Skeletal muscle cell (primary cell): ENCODE data around the gene MEGF9.
A peak's percentile ranks its signal among the peaks of the same experiment; 100 is the strongest.
"Not testable (repeated sequence)": the region's sequence is repeated elsewhere in the genome, so short reads cannot be mapped to it uniquely, and the experiment has no call there.

Experiments used
- DNase-seq: peaks from one replicate; pipeline ENCODE4 v3.0.0-alpha.2; 2010; ENCODE audit warnings: low read depth
- H3K4me3 ChIP-seq: 2 replicates; pipeline ENCODE4 v1.5.1; 2011; ENCODE audit warnings: low read depth, mild to moderate bottlenecking, control low read depth, low read length, moderate library complexity

The MEGF9 gene

DNA sequence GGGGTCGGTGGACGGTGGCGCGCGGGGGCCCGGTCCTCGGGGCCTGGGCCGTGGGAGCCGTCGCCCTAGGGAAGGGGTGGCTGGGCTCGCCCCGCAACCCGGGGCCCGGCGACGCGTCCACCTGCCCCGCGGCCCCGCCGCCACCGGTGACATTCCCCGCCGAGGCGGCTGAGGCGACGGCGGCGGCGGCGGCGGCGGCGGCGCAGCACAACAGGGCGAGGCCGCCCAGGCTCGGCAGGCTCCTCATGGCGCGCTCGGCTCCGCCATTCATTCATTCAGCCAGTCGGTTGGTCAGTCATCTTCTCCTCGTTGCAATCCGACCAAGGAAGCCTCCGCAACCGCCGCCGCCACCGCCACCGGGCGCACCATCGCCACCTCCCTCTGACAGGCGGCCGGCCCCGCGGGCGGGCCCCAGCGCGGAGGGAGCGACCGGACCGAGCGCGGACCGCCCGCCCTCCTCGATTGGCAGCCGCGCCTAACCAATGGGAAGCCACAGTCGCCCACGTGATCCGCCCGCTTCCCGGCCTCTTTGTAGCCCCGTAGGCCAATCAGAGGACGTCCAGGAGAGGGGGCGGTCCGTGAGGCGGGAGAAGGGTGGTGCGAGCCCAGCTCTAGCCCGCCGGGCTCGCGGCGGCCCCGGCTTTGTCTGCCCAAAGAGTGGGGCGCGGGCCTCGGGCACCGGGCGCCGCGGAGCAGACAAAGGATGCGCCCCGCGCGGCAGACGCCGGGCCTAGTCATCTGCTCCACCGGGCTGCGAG is at the start of gene MEGF9:
TSS of gene MEGF9 (minus strand) at position 383 of the 758 bp plus-strand sequence. CDS start at position 271, 112 bp downstream.
- H3K4me3 ChIP-seq: peak within 1 kb of the TSS; percentile 75
- peak; percentile 91 for DNase-seq

DNA sequence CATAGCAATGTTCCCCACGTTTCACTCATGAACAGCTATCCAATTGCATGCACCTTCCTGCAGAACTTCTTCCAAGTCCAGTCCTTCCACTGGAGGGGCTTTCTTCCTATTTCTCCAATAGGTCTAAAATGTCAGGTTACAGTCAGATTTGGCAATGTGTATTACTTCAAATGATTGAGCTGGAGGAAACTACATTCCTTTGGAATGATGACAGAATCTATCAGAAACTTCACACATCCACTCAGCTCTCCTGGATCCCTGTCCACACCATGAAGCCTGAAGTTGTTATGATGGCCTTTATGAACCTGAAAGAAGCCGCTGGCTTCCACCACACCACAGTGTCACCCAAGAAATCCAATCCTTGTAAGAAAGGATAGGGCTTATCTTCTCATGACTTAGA is 46.7 kb upstream of the MEGF9 start:
- no peak for DNase-seq
- H3K4me3 ChIP-seq: no peak overlapping the region

DNA sequence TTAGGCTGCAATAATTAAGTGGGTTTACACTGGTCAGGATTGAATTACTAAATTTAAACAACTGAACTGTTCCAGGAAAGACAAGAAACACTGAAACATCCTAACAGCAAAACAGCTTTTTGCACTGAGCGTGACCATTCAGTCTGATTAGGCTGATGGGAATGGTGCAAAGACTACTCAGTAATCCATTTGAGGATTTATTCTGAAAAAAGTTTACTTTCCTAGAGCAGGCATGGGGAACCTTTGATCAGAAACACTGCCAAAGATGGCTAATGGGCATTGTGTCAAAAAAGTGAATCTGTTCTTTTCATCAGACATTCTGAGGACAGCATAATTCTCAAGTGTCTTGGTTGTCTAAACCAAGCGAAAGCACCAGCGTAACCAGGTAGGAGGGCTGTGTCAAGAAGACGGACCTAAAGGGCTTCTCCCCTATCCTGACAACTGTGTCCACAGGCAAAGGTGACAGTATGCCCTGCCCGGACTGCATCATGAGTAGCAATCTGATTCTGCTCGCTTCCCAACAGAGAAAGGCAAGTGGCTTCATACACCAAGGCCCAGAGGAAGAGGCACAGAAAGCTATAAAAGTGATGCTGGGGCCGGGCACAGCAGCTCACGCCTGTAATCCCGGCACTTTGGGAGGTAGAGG is 45.6 kb upstream of the MEGF9 start:
- DNase-seq: no peak
- H3K4me3 ChIP-seq: no peak overlapping the region

DNA sequence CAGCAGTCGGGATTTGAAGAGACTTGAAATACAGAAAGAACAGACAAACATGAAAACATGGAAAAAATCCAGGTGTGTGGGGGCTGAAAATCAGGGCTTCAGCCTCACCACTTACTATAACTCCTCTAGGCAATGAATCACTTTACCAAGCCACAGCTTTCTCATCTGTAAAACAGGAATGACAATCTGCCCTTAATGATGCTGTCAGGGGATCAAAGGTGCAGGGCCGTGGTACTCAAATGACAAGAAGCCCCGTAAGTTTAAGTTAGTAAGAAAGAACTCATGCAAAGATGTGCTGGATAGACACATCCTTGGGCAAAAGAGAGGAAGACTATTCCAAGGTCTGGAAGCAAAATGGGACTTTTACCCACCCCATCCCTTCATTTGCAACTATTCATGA is 44.3 kb upstream of the MEGF9 start:
- H3K4me3 ChIP-seq: no peak overlapping the region
- no peak for DNase-seq

DNA sequence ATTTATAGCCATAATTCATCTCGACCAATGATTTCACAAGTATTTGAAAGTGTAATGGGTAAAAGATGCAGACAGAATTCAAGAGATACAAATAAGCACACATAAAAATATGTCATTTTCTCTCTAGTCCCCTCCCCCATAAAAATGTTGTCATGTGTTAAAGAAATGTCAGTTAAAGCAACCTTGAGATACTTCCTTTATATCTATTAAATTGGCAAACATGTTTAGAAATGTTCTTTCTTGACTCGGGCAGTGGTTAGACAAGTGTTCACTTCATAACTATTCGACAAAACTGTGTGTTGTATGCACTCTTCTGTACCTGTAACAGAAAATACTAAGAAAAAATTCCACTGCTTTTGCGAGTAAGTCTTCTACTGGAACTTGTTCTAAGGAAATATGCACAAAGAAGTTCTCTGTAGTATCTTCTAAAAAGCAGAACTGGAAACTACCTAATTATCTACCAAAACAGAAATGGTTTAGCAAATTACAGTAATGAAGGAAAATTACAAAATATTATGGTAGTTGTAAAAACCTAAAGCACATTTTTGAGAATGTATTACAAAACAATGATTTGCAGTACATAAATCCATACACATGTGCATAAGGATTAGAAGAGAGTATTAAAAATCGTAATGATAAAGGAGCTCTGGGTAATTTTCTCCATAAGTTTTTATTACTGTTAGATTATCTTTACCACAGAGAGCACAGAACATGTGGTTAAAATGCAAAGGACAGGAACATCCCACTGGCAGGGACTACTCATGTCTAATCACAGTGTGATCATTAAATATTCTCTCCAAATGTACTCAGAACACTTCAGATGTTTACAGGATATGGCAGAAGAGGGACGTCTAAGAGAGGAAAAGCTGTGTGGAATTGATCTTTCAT is 43.0 kb upstream of the MEGF9 start:
- DNase-seq: no peak
- no peak overlapping the region for H3K4me3 ChIP-seq

DNA sequence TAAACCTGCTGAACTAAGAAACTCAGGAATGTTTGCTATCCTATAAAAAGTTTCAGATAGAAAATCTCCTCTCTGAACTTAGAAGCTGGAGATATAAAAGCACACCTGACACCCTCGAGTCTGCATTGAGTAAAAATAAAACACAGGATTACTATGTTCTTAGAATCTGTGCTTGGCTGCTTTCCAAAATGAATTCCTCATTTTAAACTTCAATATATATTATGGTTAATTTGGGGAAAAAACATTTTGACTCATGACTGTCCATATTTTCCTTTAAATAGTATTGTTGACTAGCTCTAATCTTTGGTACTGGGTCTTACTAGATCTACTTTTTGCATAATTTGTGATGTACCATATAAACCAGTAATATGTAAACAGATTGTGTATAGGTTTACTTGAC is 42.3 kb upstream of the MEGF9 start:
- no peak for DNase-seq
- no peak overlapping the region for H3K4me3 ChIP-seq

DNA sequence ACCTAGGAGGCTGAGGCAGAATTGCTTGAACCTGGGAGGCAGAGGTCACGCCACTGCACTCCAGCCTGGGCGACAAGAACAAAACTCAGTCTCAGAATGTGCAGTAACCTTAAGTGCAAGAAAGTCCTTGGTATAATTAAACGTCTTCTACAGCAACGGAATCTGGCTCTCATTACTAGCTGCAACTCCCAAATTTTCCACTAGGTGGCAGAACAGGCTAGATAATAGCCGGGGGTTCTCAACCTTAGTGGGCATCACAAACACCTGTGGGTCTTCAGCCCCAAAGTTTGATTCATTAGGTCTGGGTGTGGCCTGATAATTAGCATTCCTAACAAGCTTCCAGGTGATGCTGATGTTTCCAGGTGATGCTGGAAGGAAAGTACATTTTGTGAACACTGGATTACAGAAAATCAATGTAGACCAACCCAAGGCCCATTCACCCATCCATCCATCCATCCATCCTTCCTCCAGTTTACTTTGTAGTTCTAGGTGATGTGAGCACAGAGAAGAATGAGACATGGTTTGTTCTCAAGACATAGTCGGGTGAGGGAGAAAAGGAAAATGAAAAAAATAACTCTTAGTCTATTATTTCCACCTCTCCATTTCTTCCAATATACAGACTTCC is 41.7 kb upstream of the MEGF9 start:
- no peak overlapping the region for H3K4me3 ChIP-seq
- DNase-seq: no peak

DNA sequence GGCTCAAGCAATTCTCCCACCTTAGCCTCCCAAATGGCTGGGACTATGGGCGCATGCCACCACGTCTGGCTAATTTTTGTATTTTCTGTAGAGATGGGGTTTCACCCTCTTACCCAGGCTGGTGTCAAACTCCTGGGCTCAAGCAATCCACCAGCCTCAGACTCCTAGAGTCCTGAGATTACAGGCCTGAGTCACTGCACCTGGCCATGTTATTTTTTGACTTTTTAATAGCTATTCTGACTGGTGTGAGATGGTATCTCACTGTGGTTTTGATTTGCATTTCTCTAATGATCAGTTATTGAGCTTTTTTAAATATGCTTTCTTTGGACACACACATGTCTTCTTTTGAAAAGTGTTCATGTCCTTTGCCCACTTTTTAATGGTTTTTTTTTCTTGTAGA is 40.8 kb upstream of the MEGF9 start:
- no peak for DNase-seq
- no peak overlapping the region for H3K4me3 ChIP-seq

DNA sequence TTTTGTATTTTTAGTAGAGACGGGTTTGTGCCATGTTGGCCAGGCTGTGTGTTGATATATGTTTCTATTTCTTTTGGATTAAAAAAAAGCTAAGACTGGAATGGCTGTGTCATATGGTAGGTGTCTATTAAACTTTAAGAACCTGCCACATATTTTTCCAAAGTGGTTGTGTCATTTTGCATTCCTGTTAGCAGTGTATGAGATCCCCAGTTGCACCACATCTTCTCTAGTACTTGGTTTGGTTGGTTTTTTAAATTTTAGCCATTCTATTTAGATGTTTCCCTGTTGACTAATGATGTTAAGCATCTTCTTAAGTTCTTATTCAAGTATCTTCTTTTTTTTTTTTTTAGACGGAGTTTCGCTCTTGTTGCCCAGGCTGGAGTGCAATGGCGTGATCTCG is 36.2 kb upstream of the MEGF9 start:
- DNase-seq: no peak
- H3K4me3 ChIP-seq: no peak overlapping the region

DNA sequence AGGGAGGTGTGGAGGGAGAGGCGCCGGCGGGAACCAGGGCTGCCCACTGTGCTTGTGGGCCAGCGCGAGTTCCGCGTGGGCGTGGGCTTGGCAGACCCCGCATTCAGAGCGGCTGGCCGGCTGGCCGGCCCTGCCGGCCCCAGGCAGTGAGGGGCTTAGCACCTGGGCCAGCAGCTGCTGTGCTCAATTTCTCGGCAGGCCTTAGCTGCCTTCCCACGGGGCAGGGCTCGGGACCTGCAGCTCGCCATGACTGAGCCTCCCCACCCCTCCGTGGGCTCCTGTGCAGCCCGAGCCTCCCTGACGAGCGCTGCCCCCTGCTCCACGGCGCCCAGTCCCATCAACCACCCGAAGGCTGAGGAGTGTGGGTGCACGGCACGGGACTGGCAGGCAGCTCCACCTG is 32.1 kb upstream of the MEGF9 start:
- not testable (repeated sequence) for DNase-seq, H3K4me3 ChIP-seq

DNA sequence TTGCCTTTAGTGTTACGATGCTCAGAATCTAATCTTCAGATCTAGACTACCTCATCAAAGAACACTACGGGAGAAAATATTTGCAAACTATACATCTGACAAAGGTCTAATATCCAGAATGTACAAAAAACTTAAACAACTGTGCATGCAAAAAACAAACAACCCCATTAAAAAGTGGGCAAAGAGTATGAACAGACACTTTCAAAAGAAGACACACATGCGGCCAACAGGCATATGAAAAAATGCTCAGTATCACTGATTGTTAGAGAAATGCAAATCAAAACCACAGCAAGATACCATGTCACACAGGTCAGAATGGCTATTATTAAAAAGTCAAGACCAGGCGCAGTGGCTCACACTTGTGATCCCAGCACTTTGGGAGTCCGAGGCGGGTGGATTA is 31.0 kb upstream of the MEGF9 start:
- no peak for DNase-seq
- no peak overlapping the region for H3K4me3 ChIP-seq

DNA sequence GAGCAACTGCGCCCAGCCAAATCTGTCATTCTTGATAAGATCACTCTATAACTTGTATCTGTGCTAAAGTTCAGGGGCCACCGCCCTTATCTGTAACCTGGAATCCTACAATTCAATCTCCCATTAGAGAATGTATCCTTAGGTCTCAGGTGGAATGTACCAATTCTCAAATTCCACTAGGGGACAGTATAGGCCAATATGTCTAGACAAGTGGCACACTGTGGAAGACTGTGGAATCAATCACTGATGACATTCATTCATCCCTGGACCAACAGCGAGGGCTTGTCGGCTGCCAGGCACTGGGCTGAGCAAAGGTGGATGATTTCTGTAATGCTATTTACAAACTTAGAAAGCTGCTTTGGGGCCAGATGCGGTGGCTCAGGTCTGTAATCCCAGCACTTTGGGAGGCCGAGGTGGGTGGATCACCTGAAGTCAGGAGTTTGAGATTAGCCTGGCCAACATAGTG is 28.7 kb upstream of the MEGF9 start:
- H3K4me3 ChIP-seq: no peak overlapping the region
- DNase-seq: no peak

DNA sequence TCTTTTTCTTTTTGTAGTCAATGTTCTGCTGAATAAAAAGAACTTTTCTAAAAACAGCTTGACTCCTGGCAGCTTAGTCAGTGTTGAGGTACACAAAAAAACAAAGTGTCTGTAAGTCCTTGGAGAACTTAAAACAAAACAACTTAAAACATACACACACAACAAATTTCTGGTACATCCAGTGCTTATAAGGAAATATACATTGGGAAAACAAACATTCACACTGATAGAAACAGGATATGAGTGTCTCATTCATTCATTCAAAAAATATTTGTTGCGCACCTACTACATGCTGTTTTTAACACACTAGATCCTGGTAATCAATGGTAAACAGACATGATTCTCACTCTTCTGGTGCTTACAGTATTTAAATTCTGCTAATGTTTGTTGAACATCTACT is 27.4 kb upstream of the MEGF9 start:
- H3K4me3 ChIP-seq: no peak overlapping the region
- DNase-seq: no peak

DNA sequence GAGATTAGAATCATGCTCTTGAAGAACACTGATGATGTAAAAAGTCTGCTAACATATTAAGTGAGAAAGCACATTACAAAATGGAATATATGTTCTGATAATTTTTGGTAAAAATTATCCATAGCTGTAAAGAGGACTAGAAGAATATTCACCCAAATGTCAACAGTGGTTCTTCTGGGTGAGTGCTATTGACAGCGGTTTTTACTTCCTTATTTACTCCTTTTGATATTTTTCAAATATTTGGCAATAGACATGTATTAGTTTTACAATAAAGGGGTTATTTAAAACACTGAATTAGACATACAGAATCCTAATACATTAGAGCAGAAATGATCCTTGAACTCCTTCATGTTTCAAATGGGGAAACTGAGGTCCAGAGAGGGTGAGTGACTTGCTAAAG is 26.9 kb upstream of the MEGF9 start:
- DNase-seq: no peak
- H3K4me3 ChIP-seq: no peak overlapping the region

DNA sequence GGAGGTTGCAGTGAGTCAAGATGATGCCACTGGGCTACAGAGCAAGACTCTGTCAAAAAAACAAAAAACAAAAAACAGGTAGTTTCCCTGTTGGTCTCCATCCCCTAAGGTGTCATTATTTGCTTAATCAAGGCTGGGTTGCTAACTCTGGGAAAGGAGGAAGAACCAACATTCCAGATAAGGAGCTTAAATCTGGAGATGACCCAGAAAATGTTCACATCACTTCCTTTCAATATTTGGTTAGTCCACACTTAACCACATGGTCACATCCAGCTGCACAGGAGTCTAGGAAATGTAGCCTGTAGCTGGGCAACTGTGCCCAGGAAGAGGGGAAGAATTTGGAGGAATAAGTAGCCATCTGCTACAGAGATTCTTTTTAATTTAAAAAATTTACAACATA is 25.9 kb upstream of the MEGF9 start:
- no peak overlapping the region for H3K4me3 ChIP-seq

DNA sequence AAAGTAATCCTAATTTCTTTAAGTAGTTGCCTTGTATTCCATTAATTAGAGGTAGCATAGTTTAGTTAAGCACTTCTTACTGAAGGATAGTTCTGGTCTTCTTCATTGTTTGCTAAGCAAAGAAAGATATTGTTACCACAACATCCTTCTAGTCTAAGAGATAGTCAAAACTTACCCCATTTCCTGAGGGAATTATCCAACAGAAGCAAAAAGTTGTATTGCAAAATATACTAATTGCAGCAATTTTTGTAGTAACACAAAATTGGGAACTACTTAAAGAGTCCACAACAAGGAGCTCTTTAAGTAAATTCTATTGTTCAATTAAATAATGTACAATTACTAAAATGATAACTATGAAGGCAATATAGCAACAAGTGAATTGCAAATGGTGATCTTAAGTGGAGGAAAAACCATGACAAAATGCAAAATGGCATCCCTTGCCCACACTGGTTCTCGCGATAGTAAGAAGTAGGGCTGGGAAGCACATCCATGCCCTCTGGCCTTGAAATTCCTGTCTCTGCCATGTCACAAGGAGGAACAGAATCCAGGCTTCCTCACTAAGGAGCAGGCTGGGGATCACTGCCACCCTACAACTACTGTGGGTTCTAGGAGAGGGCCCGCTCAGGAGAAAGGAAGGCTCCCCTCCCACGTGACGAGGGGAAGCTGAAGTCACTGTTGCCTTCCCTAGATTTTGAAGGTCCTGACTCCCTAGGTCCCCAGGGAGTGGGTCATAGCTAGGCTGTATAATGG is 23.3 kb upstream of the MEGF9 start:
- no peak for DNase-seq
- H3K4me3 ChIP-seq: no peak overlapping the region

More for the DNA sequence above, 25.9 kb upstream of the MEGF9 start:
- DNase-seq: no peak

DNA sequence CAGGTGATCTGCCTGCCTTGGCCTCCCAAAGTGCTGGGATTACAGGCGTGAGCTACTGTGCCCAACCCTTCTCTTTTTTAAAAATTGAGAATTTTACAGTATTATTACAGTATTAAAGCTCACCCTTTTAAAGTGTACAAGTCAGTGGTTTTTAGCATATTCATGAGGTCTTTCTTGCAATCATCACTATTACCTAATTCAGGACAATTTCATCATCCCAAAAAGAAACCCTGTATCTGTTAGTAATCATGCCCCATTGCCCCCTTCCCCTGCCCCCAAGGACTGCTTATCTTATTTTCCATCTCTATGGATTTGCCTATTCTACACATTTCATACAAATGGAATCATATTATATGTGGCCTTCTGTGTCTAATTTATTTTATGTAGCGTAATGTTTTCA is 22.6 kb upstream of the MEGF9 start:
- no peak for DNase-seq
- no peak overlapping the region for H3K4me3 ChIP-seq

DNA sequence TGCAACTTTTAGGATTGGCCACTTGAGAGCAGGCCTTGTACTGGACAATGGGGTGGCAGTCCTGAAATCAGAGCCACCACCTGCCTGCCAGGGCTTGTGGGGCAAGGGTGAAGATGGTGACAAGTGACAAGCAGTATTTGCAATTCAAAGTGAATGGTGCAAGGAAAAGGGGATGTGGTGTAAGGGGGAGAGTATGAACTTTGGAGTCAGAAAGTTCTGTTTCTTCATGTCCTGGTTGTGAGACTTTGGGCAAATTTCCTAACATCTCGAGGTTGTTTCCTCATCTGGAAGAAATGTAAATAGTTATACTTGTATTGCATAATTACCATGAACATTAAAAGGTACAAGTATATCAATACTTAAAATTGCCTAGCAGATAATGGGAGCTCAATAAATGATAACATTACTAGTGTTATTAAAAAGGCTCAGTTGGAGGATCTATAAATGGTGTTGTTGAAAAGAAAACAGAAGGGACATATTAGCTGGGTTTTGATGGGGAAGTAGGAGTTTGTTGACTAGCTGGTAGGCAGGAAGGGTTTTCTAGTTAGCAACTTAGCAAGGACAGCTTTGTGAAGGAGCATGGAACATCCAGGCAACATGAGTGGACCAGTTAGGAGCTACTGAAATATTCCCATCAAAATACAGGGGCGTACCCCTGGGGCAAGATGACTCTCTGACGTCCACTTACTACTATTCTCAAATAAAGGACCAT is 21.3 kb upstream of the MEGF9 start:
- peak; percentile 26 for DNase-seq
- H3K4me3 ChIP-seq: no peak overlapping the region
